ENCODE measurements around the gene GSE1.

The GSE1 gene

DNA sequence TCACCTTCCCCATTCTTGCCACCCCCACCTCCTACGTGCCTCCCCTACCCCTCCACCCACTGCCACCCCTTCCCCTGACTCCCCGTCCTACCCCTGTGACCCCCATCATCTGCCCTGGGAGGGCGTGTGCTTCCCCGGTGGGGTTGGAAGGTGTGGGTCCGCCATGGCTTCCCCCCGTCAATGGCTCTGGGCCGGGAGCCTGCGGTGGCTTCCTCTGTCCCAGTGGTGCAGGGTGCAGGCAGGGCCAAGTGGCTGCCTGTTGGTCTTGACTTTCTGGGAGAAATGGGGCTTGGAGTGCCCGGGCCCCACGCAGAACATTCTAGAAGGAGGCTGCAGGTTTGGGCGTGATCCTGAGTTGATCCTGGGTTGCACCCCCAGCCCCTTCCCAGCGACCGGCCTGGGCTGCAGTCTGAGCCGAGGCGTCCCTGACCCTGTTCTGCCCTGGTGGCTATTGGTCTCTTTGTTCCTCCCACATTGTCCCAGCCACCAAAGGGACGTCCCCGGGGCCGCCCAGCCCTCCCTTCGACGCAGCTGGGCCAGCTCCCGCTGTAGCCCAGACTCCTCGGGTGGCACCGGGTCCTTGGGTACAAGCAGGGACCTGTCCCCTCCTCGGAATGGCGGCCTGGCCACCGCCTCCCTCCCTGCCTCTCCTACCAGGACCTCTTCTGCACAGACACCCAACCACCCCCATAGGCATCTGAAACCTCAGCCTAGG, 25.7 kb downstream of the GSE1 start:
- DNase-seq = no peak
- in situ Hi-C loops (cut with MboI; ENCODE audit: low pct_unique_long_range_greater_than_20kb, low sequenced_read_pairs) = no loop called here

DNA sequence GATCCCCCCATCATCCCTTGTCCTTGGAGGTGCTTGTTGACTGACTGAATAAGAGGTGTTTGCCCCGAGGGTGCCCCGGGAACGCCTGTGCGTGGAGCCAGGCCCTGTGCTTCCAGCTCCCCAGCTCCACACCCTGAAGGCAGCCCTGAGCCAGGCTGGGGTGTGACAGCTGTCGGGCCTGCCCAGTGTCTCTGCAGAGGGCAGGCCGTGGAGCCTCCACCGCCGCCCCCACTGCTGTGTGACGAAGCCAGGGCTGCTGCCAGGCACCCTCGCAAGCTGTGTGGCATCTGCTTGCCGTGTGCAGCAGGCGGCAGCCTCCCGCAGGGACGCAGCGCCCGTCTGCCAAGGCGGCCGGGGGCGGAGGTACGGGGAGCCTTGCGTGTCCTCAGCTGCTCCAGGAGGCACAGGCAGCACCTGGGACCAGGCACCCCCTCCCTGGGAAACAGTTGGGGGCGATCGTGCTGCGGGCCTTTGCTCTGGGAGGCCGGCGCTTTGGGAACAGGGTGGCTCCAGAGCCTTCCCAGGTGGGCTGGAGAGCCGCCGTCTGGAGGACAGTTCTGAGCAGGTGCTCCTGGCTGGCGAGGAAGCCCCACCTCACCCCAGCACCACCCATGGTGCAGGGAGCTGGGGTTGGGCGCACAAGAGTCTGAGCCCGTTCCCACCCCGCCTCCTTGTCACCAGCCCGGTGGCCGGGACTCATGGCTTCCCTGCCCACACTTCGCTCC, 26.6 kb downstream of the GSE1 start:
- DNase-seq = no peak
- in situ Hi-C loops (cut with MboI; ENCODE audit: low pct_unique_long_range_greater_than_20kb, low sequenced_read_pairs) = no loop called here

DNA sequence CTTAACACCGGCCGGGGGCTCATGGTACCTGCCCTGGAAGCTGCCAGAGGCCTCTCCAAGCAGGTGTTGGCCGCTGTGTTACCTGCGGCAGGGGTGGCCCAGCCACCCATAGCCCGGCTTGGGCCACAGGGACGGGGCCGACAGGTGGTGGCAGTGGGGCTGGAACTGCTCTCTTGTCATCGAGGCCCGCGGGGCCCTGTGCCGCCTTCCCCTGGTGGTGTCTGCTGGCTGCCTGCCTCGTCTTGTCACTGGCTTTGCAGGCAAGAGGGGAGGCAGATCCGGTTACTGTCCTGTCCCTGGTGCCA, 27.1 kb downstream of the GSE1 start:
- DNase-seq = no peak

DNA sequence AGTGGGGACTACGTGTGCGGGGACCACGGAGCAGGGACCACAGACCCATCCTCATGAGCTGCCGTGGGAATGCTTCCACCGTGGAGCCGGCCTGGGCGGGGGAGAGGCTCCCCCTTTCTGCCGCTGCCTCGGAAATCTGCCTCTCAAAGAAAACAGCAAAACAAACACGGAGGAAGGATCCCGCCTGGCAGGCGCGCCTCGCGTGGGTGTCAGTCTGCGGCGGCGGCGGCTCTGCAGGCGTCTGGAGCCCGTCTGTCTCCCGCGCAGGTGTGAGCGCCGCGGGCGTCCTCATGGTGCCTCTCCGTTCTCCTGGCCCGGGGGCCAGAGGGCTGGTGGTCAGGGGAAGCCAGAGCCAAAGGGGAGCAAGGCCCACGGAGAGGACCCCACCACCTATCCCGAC, 27.5 kb downstream of the GSE1 start:
- in situ Hi-C loops (cut with MboI; ENCODE audit: low pct_unique_long_range_greater_than_20kb, low sequenced_read_pairs) = no loop called here

More for the DNA sequence above, 27.1 kb downstream of the GSE1 start:
- in situ Hi-C loops (cut with MboI; ENCODE audit: low pct_unique_long_range_greater_than_20kb, low sequenced_read_pairs) = no loop called here

DNA sequence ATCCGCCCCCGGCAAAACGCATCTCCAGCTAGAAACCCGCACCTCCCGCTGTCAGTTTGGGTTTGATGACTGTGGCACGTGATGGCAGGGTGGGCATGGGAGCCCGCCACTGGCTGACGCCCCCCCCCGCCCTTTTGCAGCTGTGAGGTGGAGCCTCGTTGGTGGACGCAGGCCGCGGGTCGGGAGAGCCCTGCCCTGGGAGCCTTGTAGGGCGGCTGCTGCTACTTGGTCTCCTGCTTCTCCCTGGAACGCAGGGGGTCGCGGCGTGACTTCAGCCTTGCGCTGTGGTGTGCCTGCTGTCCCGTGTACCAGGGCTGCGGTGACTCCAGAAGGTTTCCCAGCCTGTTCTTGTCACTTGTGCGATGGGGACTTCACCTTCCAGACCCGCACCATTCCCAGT, 28.2 kb downstream of the GSE1 start:
- no peak for DNase-seq
- in situ Hi-C loops (cut with MboI; ENCODE audit: low pct_unique_long_range_greater_than_20kb, low sequenced_read_pairs) = no loop called here

More for the DNA sequence above, 27.5 kb downstream of the GSE1 start:
- DNase-seq = no peak

DNA sequence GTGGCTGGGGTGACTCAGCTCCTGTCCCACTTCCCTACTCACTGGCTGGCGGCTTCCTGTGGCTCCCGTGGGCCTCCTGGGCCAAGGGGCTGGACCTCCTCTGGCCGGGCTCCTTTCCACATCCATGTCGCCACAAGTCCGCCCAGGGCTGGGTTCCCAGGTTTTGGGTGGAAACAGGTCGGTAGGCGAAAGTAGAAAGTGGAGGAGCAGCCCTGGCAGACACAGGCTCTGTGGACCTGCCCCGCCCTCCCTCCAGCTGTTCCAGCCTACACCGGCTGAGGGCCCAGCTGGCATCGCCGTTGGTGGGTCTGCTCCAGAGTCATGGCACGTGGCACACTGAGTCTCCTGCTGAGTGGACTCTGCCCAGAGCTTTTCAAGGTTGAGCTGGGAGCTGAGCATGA, 28.7 kb downstream of the GSE1 start:
- in situ Hi-C loops (cut with MboI; ENCODE audit: low pct_unique_long_range_greater_than_20kb, low sequenced_read_pairs) = no loop called here
- DNase-seq = no peak

DNA sequence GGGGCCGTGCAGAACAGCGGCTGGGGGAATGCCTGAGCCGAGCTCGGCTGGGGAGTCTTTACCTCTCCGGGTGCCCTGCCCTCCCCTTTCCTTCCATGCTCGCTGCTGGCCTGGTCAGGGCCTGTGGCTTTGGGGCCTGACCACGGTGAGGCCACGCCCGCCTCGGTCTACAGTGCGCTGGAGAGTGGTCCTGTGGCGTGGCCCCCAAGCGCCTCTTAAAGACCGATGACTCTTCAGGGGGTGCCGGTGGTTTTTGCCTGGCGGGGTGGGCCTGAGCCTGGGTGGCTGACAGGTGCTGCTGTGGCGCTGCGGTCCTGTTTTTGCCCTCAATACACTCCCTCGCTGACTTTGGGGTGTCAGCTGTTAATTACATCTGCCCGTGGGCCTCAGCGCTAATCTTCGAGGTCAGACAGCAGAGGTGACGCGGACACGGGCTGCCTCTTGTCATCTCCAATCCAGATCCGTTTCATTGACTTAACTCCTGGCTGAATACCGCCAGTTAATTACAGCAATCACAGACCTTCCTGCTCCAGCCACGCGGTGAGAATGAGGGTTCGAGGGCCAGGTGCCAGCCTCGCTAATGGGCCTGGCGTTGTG, 29.7 kb downstream of the GSE1 start:
- in situ Hi-C loops (cut with MboI; ENCODE audit: low pct_unique_long_range_greater_than_20kb, low sequenced_read_pairs) = no loop called here
- DNase-seq = peak; percentile 17

DNA sequence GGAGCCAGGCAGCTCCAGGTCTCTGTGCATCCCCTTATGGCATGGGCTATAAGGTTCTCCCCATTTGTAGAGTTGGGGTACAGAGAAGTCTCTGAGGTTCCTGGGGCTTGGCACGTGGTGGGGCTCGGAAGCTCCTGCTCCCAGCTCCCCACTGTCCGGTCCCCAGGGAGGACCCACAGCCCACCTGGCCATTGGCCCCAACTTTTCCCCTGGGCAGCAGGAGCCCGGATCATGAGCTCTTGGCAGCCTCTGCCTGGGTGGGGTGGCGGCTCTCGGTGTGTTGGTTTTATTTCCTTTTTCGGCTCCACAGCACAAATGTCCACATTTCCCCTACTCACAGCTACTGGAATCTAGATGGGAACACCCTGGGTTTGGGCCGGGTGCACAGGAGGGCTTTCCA, 30.5 kb downstream of the GSE1 start:
- no peak for DNase-seq
- in situ Hi-C loops (cut with MboI; ENCODE audit: low pct_unique_long_range_greater_than_20kb, low sequenced_read_pairs) = no loop called here

DNA sequence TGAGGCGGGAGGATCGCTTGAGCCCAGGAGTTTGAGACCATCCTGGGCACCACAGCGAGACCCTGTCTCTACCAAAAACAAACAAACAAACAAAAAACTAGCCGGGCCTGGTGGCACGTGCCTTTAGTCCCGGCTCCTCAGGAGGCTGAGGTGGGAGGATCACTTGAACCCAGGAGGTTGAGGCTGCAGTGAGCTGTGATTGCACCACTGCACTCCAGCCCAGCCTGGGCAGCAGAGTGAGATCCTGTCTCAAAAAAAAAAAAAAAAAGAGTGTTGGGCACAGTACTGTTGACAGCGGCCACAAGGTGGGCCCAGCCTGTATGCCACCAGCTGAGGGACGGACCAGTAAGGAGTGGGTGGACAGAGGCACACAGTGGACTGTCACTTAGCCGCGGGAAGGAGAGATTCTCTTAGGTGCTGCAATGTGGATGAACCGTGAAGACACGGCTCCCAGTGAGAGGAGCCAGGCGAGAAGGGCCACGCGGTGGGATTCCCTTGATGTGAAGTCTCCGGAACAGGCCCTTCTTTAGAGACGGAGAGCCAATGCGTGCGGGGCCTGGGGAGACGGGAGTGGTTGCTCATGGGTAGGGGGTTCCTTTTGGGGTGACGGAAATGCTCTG, 31.1 kb downstream of the GSE1 start:
- DNase-seq = no peak
- in situ Hi-C loops (cut with MboI; ENCODE audit: low pct_unique_long_range_greater_than_20kb, low sequenced_read_pairs) = no loop called here

DNA sequence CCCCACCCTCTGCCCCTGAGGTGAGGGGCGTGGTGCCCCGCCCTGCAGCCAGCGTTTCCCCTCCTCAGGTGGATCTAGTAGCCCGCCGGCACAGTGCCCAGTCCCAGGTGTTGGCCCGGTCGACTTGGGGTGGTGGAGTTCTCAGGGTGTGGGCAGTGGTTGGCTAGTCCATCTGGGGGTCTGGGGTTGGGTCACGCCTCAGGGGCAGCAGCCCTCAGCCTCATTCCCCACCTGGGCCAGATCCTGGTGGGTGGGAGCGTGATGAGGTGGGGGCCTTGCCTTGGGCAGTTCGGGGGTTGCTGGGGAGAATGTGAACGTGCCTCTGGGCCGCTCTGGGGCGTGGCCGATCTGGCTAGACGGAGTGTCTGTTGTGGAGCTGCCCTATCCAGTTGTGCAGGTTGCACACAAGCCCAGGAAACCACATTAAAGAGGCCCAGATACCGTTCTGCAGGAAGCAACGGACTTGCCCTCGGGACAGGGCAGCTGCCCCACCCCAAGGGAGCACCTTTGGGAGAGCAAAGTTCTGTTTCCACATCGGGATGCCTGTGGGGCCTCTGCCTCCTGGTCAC, 32.0 kb downstream of the GSE1 start:
- in situ Hi-C loops (cut with MboI; ENCODE audit: low pct_unique_long_range_greater_than_20kb, low sequenced_read_pairs) = no loop called here
- DNase-seq = no peak

DNA sequence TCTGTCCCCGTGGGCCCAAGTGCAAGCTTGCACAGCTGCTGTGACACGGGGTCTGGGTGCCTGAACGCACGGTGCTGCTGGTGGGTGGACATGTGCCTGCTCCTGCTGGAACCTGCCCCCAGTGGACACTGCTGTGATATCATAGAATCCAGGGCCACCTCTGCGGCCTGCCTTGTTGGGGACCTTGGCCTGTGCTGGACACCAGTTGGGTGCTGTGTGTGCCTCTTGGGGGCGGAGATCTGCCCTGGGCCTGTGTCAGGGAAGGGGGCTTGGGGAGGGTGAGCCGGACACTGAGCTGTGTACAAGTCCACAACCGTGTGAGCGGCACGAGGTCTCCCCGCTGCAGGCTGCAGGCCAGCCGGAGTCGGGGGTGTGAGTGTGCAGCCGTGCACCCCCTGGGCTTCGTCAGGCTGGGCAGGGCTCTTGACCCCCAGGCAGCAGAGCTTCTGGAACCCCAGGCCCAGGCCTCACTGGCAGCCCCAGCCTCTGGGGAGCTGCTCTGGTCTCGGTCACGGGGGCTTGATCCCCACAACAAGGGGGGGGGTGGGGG, 33.3 kb downstream of the GSE1 start:
- in situ Hi-C loops (cut with MboI; ENCODE audit: low pct_unique_long_range_greater_than_20kb, low sequenced_read_pairs) = no loop called here
- no peak for DNase-seq

DNA sequence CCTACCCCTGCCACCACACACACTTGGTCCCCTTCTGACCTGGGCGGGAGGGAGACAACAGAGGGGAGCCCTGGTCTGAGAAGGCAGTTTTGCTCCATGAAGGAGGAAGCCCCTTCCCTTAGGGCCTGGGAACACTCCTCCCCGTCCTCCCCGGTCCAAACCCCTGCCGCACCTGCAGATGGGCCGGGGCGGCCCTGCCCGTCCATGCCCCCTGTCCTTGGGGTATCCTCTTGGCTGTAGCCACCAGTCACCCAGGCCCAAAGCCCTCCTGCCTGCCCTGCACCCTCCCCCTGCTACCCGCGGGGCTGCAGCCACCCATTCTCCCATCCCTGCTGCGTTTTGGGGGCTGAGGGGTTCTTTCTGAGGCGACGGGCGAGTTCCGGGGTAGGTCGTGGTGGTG, 33.9 kb downstream of the GSE1 start:
- no peak for DNase-seq
- in situ Hi-C loops (cut with MboI; ENCODE audit: low pct_unique_long_range_greater_than_20kb, low sequenced_read_pairs) = no loop called here

DNA sequence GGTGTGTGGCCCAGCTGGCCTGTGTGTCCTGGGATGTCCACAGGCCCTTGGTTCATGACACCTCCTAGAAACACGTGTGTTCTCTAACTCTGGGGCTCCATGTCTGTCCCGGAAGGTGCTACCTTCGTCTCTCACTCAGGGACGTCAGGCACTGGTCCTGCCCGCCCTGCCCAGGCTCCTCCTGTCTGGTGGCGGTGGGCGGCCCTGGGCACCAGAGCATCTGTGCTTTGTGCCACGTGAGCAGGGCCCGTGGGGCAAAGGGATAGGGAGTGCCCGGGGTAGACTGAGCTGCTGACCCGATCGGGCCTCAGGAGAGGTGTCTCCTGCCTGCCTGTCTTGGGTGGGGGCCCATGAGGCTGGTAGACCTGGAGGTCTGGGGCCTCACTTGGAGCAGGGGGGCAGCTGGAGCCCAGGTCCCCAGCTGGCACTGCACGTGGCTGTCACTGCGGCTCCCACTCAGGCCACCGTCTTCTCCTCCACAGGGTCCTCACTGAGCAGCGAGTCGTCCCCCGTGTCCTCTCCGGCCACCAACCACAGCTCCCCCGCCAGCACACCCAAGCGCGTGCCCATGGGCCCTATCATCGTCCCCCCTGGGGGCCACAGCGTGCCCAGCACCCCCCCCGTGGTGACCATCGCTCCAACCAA, 35.1 kb downstream of the GSE1 start:
- no peak for DNase-seq

DNA sequence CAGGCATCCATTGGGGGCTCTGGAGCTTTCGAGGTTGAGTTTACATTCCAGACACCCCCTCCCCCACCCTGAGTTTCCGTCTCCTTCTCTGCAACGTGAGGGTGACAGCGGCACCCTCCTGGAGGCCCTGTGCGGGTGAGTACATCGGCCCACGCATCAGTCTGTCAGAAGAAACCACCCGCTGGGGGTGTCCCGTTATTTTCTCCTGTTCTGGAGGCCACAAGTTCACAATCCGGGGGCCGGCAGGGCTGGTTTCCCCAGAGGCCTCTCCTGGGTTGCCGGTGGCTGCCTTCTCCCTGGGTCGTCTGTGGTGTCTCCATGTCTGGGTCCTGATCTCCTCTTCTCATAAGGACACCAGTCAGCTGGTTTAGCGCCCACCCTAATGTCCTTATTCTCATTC, 35.7 kb downstream of the GSE1 start:
- DNase-seq = no peak
- in situ Hi-C loops (cut with MboI; ENCODE audit: low pct_unique_long_range_greater_than_20kb, low sequenced_read_pairs) = no loop called here

More for the DNA sequence above, 35.1 kb downstream of the GSE1 start:
- in situ Hi-C loops (cut with MboI; ENCODE audit: low pct_unique_long_range_greater_than_20kb, low sequenced_read_pairs) = no loop called here

DNA sequence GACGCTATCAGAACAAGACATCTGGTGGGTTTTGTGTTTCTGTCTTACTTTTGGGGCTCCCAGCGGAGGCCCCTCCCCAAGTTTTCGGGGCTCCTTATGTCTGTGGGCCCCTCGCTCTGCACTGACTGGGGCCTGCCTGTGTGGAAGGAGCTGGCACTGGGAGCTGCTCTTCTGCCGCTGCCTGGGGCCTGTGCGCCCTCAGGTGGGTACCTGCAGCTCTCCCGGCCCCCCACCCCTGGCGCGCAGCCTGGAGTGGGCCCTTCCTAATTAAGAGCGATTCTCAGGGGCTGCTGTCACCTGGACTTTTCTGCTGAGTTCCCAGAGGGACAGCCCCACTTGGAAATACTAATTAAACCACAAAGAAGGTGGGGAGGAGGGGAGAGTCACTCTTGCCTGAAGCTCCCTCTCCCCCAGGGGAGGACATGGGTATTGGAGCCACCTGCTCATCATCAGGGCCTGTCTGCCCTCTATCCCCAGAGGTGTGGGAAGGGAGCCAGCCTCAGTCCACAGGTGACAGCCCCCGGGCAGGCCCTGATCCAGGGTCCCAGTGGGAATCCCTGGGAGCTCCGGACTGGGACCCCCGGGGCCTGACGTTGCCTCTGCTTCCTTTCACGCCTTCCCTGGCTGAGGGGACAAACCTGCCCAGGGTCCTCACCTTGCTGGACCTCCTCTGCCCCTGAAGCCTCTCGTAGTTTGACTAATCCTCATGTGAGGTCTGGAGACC, 36.5 kb downstream of the GSE1 start:
- no peak for DNase-seq
- in situ Hi-C loops (cut with MboI; ENCODE audit: low pct_unique_long_range_greater_than_20kb, low sequenced_read_pairs) = loop anchor here (25.0 kb wide), 1 partner anchor 338 kb away; no protein-coding TSS in a partner anchor

DNA sequence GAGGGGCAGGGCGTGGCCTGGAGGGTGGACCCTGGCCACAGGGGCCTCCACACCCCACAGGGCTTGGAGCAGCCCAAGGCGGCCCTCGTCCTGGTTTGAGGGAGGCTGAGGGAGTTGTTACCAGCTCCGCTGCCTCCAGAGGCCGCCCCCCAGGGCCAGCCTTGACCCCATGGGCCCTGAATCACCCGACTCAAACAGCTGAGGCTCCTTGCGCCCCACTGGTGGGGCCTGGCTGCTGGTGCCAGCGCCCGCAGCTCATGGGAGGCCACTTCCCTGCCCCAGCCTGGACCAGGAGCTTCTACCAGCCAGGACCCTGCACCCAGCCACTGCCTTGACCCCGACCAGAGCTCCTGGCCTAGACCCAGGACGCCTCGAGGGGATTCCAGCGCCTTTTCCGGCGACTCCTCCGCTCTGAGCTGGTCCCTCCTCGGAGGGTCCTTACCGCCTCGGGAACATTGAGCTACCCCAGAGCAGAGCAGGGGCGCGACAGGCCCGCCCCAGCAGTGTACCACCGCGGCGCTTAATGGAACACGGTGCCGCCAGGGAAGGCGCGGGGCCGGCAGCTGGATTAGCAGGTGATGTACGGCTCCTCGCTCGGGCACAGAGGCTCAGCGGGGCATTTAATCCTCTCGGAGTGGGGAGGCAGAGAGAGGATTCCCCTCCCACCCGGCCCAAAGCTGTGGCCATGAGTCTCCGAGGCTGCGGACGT, 37.2 kb downstream of the GSE1 start:
- no peak for DNase-seq
- in situ Hi-C loops (cut with MboI; ENCODE audit: low pct_unique_long_range_greater_than_20kb, low sequenced_read_pairs) = loop anchor here (25.0 kb wide), 1 partner anchor 337 kb away; no protein-coding TSS in a partner anchor

DNA sequence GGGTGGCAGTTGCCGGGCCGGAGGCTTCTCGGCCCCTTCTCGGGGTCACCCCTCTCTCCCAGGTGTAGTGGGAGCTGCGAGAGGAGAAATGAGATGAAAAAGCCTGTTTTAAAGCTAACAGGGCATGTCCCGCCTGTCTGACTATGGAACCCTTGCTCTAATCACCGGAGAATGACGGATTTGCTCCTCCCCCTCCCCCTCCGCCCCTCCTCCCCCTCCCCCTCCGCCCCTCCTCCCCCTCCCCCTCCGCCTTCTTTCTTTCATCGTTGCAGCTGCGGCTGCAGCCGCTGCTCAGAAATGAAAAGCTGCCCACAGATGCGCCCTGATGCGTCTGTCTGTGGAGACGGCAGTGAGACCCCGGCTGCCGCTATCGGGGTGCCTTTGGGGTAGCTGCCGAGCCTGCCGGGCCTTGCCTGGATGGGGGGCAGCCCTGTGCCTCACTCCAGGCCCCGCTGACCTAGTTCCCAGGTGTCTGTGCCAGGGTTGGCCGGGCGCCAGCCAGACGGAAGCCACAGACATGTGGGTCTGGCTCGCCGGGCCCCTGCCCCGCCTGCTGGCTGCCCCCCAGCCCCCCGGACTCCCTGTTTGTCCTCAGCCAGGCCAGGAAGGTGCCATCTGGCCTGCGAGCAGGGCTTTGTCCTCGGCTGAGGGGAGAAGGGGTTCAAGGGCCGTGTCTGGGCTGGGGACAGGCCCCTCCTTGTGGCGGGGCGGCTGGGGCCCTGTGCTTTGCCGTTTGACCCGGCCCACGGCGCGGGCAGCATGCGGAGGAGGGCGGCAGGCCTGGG, 37.9 kb downstream of the GSE1 start:
- in situ Hi-C loops (cut with MboI; ENCODE audit: low pct_unique_long_range_greater_than_20kb, low sequenced_read_pairs) = loop anchor here (25.0 kb wide), 1 partner anchor 336 kb away; no protein-coding TSS in a partner anchor
- no peak for DNase-seq
